ENCODE results near the gene APOL2.
"Not testable (repeated sequence)": the region's sequence is repeated elsewhere in the genome, so short reads cannot be mapped to it uniquely, and the experiment has no call there.

The APOL2 gene

GRCh38 chr22:36262307-36262706, 23.0 kb upstream of the APOL2 start:
- DNase-seq: not testable (repeated sequence)

DNA sequence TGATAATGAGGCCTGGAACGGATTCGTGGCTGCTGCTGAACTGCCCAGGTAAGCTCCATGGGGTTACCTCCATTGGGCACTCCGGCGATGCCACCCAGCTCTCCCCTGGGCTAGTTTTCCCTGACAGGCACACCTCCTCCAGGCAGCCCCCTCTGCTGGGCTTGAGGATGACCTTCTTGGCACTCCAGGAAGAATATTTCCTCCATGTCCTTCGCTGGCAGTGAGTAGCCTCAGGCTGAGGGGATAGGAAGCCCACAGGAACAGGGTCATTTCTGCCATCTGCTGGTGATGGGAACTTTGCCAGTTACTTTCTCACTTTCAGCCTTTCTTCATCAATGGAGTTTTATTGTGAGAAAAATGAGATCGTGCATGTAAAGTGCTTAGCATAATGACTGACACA, 22.3 kb upstream of the APOL2 start:
- not testable (repeated sequence) for DNase-seq

DNA sequence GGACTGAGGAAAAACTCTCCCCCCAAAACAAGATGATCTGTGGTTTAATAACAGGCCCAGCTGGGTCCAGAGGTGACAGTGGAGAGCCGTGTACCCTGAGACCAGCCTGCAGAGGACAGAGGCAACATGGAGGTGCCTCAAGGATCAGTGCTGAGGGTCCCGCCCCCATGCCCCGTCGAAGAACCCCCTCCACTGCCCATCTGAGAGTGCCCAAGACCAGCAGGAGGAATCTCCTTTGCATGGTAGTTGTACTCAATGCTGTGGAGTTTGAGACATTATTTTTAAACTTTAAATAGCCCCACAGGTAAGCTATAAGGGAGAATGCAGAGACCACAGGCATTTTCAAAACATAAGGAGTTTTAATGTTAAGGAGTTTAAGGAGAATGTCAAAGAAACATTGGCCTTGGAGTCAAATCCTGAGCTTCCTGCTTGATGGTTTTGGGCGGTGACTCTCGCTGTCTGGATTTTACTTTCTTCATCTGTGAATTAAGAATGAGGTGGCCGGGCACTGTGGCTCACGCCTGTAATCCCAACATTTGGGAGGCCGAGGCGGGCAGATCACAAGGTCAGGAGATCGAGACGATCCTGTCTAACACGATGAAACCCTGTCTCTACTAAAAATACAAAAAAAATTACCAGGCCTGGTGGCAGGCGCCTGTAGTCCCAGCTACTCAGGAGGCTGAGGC, 20.4 kb upstream of the APOL2 start:
- DNase-seq: no peak

- no peak for DNase-seq
Observed at GRCh38 chr22:36258701-36259614, 19.6 kb upstream of the APOL2 start.

GRCh38 chr22:36257948-36258670, 18.8 kb upstream of the APOL2 start:
- DNase-seq: peak; percentile 25

DNA sequence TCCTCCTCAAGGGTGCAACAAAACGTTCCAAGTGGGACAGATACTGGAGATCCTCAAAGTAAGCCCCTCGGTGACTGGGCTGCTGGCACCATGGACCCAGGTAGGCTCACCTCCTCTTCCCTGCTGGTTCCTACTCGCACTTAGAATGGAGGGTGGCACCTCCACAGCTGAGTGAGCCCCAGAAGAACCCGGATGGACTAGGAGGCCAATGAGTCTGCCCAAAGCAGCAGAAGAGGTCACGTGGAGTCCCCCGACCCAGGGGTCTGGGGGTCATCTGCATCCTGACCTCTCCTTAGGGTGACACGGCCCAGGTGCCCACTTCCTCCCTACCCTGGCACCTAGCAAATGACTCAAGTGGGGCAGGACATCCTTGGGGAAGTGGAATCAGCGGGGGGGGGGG, 18.0 kb upstream of the APOL2 start:
- no peak for DNase-seq

DNA sequence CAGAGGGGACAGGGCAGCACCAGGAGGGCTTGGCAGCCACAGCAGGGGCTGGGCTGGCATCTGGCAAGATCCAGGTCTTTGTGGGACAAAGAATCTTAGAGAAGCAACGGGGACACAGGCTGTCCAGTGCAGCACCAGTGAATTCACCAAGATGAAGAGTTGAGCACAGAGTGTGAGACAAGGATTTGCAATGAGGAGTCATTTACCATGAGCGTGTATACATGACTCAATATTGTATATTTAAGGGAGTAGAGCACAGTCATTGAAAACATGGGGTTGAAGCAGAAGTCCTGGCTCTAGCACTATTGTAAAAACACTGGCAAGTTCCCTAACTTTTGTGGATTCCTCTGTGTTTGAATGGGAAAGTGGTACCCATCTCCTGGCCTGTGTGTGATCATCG, 17.2 kb upstream of the APOL2 start:
- DNase-seq: no peak

GRCh38 chr22:36255572-36255971, 16.2 kb upstream of the APOL2 start:
- DNase-seq: not testable (repeated sequence)

- DNase-seq: no peak
Observed at GRCh38 chr22:36253523-36254490, 14.5 kb upstream of the APOL2 start.

GRCh38 chr22:36252754-36253522, 13.6 kb upstream of the APOL2 start, which contains the start of gene APOL1:
Gene APOL1 (plus strand): TSS chr22:36253133. CDS start chr22:36254956, 1,823 bp downstream.
- peak; percentile 56 for DNase-seq

- not testable (repeated sequence) for DNase-seq
Observed at GRCh38 chr22:36251979-36252608, 12.8 kb upstream of the APOL2 start.

DNA sequence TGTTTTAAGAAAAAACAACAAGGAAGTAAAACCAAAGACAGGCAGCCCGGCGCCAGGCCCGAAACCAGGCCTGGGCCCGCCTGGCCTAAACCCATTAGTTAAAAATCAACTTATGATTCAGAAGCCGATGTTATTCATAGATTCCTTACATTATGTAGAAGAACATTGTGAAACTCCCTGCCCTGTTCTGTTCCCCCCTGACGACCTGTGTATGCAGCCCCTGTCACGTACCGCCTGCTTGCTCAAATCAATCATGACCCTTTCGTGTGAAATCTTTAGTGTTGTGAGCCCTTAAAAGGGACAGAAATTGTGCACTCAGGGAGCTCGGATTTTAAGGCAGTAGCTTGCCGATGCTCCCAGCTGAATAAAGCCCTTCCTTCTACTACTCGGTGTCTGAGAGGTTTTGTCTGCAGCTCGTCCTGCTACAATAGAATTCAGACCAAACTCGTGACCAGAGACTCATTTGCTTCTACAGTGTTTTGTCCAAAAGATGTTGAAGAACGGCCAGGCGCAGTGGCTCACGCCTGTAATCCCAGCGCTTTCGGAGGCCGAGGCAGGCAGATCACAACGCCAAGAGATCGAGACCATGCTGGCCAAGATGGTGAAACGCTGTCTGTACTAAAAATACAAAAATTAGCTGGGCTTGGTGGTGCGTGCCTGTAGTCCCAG, 11.1 kb upstream of the APOL2 start:
- DNase-seq: not testable (repeated sequence)

GRCh38 chr22:36249160-36249559, 9.8 kb upstream of the APOL2 start:
- no peak for DNase-seq

GRCh38 chr22:36247955-36248354, 8.6 kb upstream of the APOL2 start:
- DNase-seq: no peak

- DNase-seq: no peak
Observed at GRCh38 chr22:36246718-36247117, 7.4 kb upstream of the APOL2 start.

GRCh38 chr22:36245805-36246356, 6.6 kb upstream of the APOL2 start:
- no peak for DNase-seq

GRCh38 chr22:36244522-36245391, 5.4 kb upstream of the APOL2 start:
- DNase-seq: no peak

- no peak for DNase-seq
Observed at GRCh38 chr22:36243986-36244385, 4.7 kb upstream of the APOL2 start.

DNA sequence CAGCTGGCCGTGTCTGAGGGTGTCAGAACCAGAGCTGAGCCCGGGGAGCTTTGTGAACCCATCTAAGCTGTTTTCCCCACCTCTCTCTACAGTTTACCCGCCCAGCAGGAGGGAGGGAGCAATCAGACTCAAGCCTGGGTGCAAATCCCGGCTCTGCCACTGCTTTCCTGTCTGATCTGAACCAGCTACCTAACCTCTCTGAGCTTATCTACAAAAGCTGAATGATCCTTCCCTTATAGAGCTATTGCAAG, 252 bp downstream of the APOL2 start:
- DNase-seq: no peak
